Nephron progenitor cell (in vitro differentiated cells): ENCODE results near the gene MIA2.

Source experiments
- DNase-seq: peaks from one replicate; pipeline ENCODE4 v3.0.0; 2021
- H3K27ac Mint-ChIP-seq: 2 replicates; pipeline ENCODE4 v1.8.0; 2021; ENCODE audit warnings: mild to moderate bottlenecking, moderate library complexity, mixed read lengths
- H3K27me3 Mint-ChIP-seq: 2 replicates; pipeline ENCODE4 v1.8.0; 2021; ENCODE audit warnings: mild to moderate bottlenecking, low read depth, mixed read lengths; ENCODE audit not compliant: poor library complexity
- H3K36me3 Mint-ChIP-seq: 2 replicates; pipeline ENCODE4 v1.8.0; 2021; ENCODE audit warnings: low read depth, mixed read lengths
- H3K4me1 Mint-ChIP-seq: 2 replicates; pipeline ENCODE4 v1.8.0; 2021; ENCODE audit warnings: mixed read lengths
- H3K4me3 Mint-ChIP-seq: 2 replicates; pipeline ENCODE4 v1.8.0; 2021; ENCODE audit warnings: mild to moderate bottlenecking, moderate library complexity, mixed read lengths
- H3K9me3 Mint-ChIP-seq: 2 replicates; pipeline ENCODE4 v1.8.0; 2021; ENCODE audit warnings: mild to moderate bottlenecking, moderate library complexity, mixed read lengths
- CTCF ChIP-seq: fragments of 200-600 bp; sonication (generic); IDR thresholded peaks from 2 replicates; pipeline ENCODE4 v1.5.0; 2021; ENCODE audit warnings: antibody characterized with exemption

Gene MIA2

DNA sequence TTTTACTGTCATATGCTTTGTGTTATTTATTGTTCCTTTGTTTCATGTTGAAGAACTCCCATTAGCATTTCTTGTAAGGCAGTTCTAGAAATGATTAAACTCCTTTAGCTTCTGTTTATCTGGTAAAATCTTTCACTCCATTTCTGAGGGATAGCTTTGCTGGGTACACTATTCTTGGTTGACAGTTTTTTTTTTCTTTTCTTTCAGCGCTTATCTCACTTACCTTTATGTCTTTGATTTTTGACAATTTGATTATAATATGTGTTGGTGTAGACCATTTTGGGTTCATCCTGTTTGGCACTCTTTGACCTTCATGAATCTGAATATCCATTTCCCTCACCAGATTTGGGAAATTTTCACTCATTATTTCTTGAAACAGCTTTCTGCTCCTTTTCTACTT, 182.4 kb downstream of the MIA2 start:
- H3K4me1 Mint-ChIP-seq, result no peaks in the 10 kb centered on the region
- peaks cover 76% of the 10 kb centered on the region for H3K36me3 Mint-ChIP-seq
- peaks cover 6% of the 10 kb centered on the region for H3K27me3 Mint-ChIP-seq
- no peak for TF ChIP-seq CTCF
- H3K27ac Mint-ChIP-seq, result no peak overlapping the region
- H3K4me3 Mint-ChIP-seq, result no peak overlapping the region
- H3K9me3 Mint-ChIP-seq, result peaks cover 78% of the 10 kb centered on the region
- DNase-seq, result no peak

DNA sequence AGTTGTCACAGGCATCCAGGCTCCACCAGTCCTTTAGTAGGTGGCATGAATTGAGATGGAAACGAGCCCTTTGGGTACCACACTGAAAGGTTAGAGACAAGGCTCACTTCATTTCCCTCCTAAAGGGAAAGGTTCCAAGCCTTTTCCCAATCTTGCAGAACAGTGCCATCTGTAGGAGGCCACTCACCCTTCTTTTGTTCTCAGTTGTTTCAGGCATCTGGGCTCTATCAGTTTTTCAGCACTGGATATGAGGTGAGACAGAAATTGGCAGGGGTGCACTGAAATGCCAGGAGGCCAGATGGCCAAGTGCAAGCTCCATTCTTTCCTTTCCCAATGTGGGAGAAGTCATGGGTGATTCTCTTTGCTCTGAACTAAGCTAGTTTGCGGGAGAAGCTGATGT, 183.3 kb downstream of the MIA2 start:
- Mint-ChIP-seq H3K4me1 (no peaks in the 10 kb centered on the region), H3K4me3 (no peak overlapping the region), H3K36me3 (peaks cover 71% of the 10 kb centered on the region), H3K27me3 (peaks cover 6% of the 10 kb centered on the region), H3K9me3 (peaks cover 68% of the 10 kb centered on the region), H3K27ac (no peak overlapping the region)
- TF ChIP-seq CTCF, result no peak
- DNase-seq, result no peak

DNA sequence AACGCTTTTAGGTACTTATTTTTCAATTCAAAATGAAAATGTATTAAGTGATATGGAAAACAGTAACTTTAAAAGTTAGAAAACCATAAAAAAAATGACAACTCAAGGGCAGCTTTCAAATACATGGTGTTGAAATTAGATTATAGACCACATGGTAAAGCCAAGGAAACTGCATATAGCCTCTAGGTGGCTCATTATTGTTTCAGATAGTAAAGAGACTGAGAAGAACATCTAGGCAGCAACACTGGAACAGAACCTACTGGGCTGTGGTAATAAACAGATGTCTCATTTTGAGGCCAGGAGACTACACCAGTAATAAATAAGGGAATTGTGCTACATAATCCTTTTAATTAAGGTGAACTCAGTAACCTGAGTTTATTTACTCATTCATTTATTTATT, 185.6 kb downstream of the MIA2 start:
- no peaks in the 10 kb centered on the region for H3K4me1 Mint-ChIP-seq
- no peak for DNase-seq
- no peak overlapping the region for H3K4me3 Mint-ChIP-seq
- H3K36me3 Mint-ChIP-seq, result peaks cover 57% of the 10 kb centered on the region
- peaks cover 6% of the 10 kb centered on the region for H3K27me3 Mint-ChIP-seq
- peaks cover 46% of the 10 kb centered on the region for H3K9me3 Mint-ChIP-seq
- TF ChIP-seq CTCF, result no peak
- H3K27ac Mint-ChIP-seq, result no peak overlapping the region

GRCh38 chr14:39422243-39422642, 188.5 kb downstream of the MIA2 start:
- Mint-ChIP-seq H3K27me3 (peaks cover 3% of the 10 kb centered on the region), H3K27ac (no peak overlapping the region), H3K36me3 (peaks cover 30% of the 10 kb centered on the region), H3K9me3 (peaks cover 16% of the 10 kb centered on the region), H3K4me3 (no peak overlapping the region), H3K4me1 (peaks cover 5% of the 10 kb centered on the region)
- DNase-seq, result no peak
- TF ChIP-seq CTCF, result no peak

DNA sequence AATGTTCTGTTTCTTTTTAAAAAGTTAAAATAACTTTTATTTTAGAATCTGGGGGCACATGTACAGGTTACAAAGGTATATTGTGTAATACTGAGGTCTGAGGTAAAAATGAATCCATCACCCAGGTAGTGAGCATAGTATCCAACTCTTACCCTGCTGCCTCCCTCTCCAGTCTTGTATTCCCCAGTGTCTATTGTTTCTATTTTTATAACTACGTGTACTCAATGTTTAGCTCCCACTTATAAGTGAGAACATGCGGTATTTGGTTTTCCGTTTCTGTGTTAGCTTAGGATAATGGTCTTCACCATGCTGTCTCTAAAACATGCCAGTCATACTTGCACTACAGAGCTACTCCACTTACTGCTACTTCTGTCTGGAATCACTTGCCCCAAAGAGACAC, 190.1 kb downstream of the MIA2 start:
- Mint-ChIP-seq H3K27ac (no peak overlapping the region), H3K27me3 (no peaks in the 10 kb centered on the region), H3K4me1 (peaks cover 5% of the 10 kb centered on the region), H3K9me3 (peaks cover 4% of the 10 kb centered on the region), H3K4me3 (no peak overlapping the region), H3K36me3 (peaks cover 26% of the 10 kb centered on the region)
- TF ChIP-seq CTCF, result no peak
- no peak for DNase-seq

DNA sequence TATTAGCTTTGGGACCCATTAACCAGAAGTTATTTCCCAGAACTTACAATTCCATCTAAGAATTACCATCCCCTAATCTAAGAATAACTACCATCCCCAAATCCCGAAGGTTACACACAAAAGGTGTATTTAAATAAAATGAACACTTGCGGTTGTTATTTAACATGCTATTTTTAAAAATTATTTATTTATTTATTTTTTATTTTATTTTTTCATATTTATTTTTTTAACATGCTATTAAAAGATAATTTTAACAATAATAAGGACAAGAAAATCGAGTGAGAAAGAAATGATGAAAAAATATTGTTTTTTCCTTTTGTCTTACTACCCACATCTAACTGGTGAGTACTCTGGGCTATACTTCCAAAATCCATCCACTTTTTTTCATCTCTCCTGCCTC, 192.2 kb downstream of the MIA2 start:
- no peak for DNase-seq
- no peaks in the 10 kb centered on the region for H3K9me3 Mint-ChIP-seq
- peaks cover 21% of the 10 kb centered on the region for H3K4me1 Mint-ChIP-seq
- H3K4me3 Mint-ChIP-seq, result no peak overlapping the region
- no peak overlapping the region for H3K27ac Mint-ChIP-seq
- no peak for TF ChIP-seq CTCF
- H3K27me3 Mint-ChIP-seq, result no peaks in the 10 kb centered on the region
- peaks cover 8% of the 10 kb centered on the region for H3K36me3 Mint-ChIP-seq
